PC-9 (cell line): ENCODE data around the gene TBX21. TPM values are rescaled to one million over a fixed set of nuclear protein-coding genes. Genes with fewer than 3 reads are reported as not detected.
"Not testable (repeated sequence)": the region's sequence is repeated elsewhere in the genome, so short reads cannot be mapped to it uniquely, and the experiment has no call there.

Experiments
- BruUV-seq: library from RNA; stranded (reverse); fragments of 400-500 nt; replicated peaks from 2 replicates; lab custom pipeline; 2021; lab: Mats Ljungman, UMichigan
- CTCF ChIA-PET: fragments of 300-600 bp; sonication (Branson Sonifier 250); formaldehyde crosslinking; loops from one replicate; lab custom pipeline; 2022; ENCODE audit warnings: antibody characterized with exemption; lab: Charles Lee
- POLR2A ChIA-PET: fragments of 300-600 bp; sonication (Branson Sonifier 250); formaldehyde crosslinking; loops from one replicate; lab custom pipeline; 2022; ENCODE audit warnings: antibody characterized with exemption; ENCODE audit not compliant: unreplicated experiment; lab: Charles Lee
- DNase-seq, 2 experiments: peaks; one replicate each; pipeline versions ENCODE4 v3.0.0 to v3.0.0-alpha.2; 2015 to 2022; ENCODE audit warnings: mixed read lengths in 1 of 2
- H2AFZ ChIP-seq: fragments of 200-600 bp; sonication (generic); 2 replicates; pipeline ENCODE4 v1.8.1; 2017; ENCODE audit warnings: antibody characterized with exemption
- H3F3A ChIP-seq: fragments of 200-600 bp; sonication (generic); 2 replicates; pipeline ENCODE4 v1.8.1; 2017; ENCODE audit warnings: antibody characterized with exemption, mild to moderate bottlenecking, low read depth; ENCODE audit not compliant: insufficient read depth
- H3K27ac ChIP-seq: fragments of 200-600 bp; sonication (generic); 2 replicates; pipeline ENCODE4 v1.6.1; 2016; ENCODE audit warnings: mixed run types
- H3K27me3 ChIP-seq: fragments of 200-600 bp; sonication (generic); 2 replicates; pipeline ENCODE4 v1.6.1; 2016; ENCODE audit warnings: low read depth, mixed run types; ENCODE audit not compliant: insufficient read depth
- H3K36me3 ChIP-seq: fragments of 200-600 bp; sonication (generic); 2 replicates; pipeline ENCODE4 v1.6.1; 2016; ENCODE audit warnings: low read depth, mixed run types
- H3K4me1 ChIP-seq: fragments of 200-600 bp; sonication (generic); replicated peaks from 2 replicates; pipeline ENCODE4 v1.6.1; 2016; ENCODE audit warnings: mixed run types; ENCODE audit not compliant: insufficient read depth
- H3K4me2 ChIP-seq: fragments of 200-600 bp; sonication (generic); 2 replicates; pipeline ENCODE4 v1.6.1; 2017; ENCODE audit warnings: mixed run types
- H3K4me3 ChIP-seq: fragments of 200-600 bp; sonication (generic); 2 replicates; pipeline ENCODE4 v1.6.1; 2016; ENCODE audit warnings: mixed run types
- H3K79me2 ChIP-seq: fragments of 200-600 bp; sonication (generic); 2 replicates; pipeline ENCODE4 v1.6.1; 2017; ENCODE audit warnings: low read depth, mixed run types
- H3K9me2 ChIP-seq: fragments of 200-600 bp; sonication (generic); 2 replicates; pipeline ENCODE4 v1.8.1; 2017; ENCODE audit warnings: mild to moderate bottlenecking; ENCODE audit not compliant: insufficient read depth
- H3K9me3 ChIP-seq: fragments of 200-600 bp; sonication (generic); 2 replicates; pipeline ENCODE4 v1.8.1; 2016; ENCODE audit warnings: low read depth; ENCODE audit not compliant: insufficient read depth
- H4K20me1 ChIP-seq: fragments of 200-600 bp; sonication (generic); 2 replicates; pipeline ENCODE4 v1.8.1; 2017; ENCODE audit not compliant: insufficient read depth
- CTCF ChIP-seq: fragments of 200-600 bp; sonication (generic); conservative IDR thresholded peaks from 2 replicates; pipeline ENCODE4 v1.6.1; 2017; ENCODE audit warnings: mixed run types, antibody characterized with exemption, mild to moderate bottlenecking, moderate library complexity
- EZH2 ChIP-seq: fragments of 200-600 bp; sonication (generic); IDR thresholded peaks from 2 replicates; pipeline ENCODE4 v1.8.0; 2017; ENCODE audit warnings: antibody characterized with exemption, low read depth
- intact Hi-C: fragments of 100-400 bp; cut with micrococcal nuclease; formaldehyde crosslinking; loops from one replicate; pipeline ENCODE4 v1.10.0; 2022; ENCODE audit not compliant: unreplicated experiment
- total RNA-seq: library from RNA; stranded (reverse); gene quantifications from 2 replicates; pipeline ENCODE4 v1.2.3, GENCODE V29; 2021

TBX21 gene
- total RNA-seq, 1 experiment from 2014 or later, result not detected

- H3K36me3 ChIP-seq, result no peaks in the 10 kb centered on the region
- no TSS peak for BruUV-seq
- H2AFZ ChIP-seq, result no peak overlapping the region
- TF ChIP-seq CTCF (no peak), EZH2 (no peak)
- H4K20me1 ChIP-seq, result no peaks in the 10 kb centered on the region
- no peaks in the 10 kb centered on the region for H3F3A ChIP-seq
- H3K9me3 ChIP-seq, result peaks cover 25% of the 10 kb centered on the region; the same call in 1 of the 2 replicates
- DNase-seq, result no peak
- H3K4me2 ChIP-seq, result no peak overlapping the region
- intact Hi-C loops, result no loop called here
- H3K9me2 ChIP-seq, result no peaks in the 10 kb centered on the region
- peaks cover 63% of the 10 kb centered on the region for H3K27me3 ChIP-seq
- CTCF ChIA-PET, result interaction anchor here (0.7 kb wide), 1 partner anchor 61 kb away, joined by 4 read pairs; no protein-coding TSS in a partner anchor
- no peak overlapping the region for H3K27ac ChIP-seq
- no peaks in the 10 kb centered on the region for H3K79me2 ChIP-seq
- no peak overlapping the region for H3K4me3 ChIP-seq
- POLR2A ChIA-PET, result no interaction called here
- no peaks in the 10 kb centered on the region for H3K4me1 ChIP-seq
These were observed 27.5 kb downstream of the TBX21 start for GRCh38 chr17:47760409-47761140.

DNA sequence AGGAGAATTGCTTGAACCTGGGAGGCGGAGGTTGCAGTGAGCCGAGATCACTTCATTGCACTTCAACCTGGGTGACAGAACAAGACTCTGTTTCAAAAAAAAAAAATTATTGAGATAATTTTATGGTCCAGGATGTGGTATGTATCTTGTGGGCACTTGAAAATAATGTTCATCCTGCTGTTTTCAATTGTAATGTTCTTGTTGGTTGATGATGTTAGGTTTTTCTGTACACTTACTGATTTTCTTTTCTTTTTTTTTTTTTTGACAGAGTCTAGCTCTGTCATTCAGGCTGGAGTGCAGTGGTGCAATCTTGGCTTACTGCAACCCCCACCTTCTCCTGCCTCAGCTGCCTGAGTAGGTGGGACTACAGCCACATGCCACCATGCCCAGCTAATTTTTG, 29.7 kb downstream of the TBX21 start:
- H3K4me3 ChIP-seq, result no peak overlapping the region
- POLR2A ChIA-PET, result no interaction called here
- TF ChIP-seq CTCF, result no peak
- TF ChIP-seq EZH2, result no peak
- DNase-seq, result no peak
- H3K27ac ChIP-seq, result no peak overlapping the region
- no peaks in the 10 kb centered on the region for H3K9me2 ChIP-seq
- H3F3A ChIP-seq, result no peaks in the 10 kb centered on the region
- no TSS peak for BruUV-seq
- intact Hi-C loops, result no loop called here
- no peak overlapping the region for H2AFZ ChIP-seq
- H3K9me3 ChIP-seq, result 0 out of 2 replicates have a peak, but pooled peaks cover 15% of the 10 kb centered on the region
- H3K36me3 ChIP-seq, result no peaks in the 10 kb centered on the region
- H3K79me2 ChIP-seq, result no peaks in the 10 kb centered on the region
- no peak overlapping the region for H3K4me2 ChIP-seq
- no peaks in the 10 kb centered on the region for H3K4me1 ChIP-seq
- CTCF ChIA-PET, result no interaction called here
- H3K27me3 ChIP-seq, result peaks cover 60% of the 10 kb centered on the region
- no peaks in the 10 kb centered on the region for H4K20me1 ChIP-seq

- H3K9me2 ChIP-seq, result no peaks in the 10 kb centered on the region
- TF ChIP-seq EZH2, result no peak
- no peak for TF ChIP-seq CTCF
- H3K4me3 ChIP-seq, result no peak overlapping the region
- BruUV-seq, result no TSS peak
- no peaks in the 10 kb centered on the region for H3K4me1 ChIP-seq
- H3K9me3 ChIP-seq, result peaks cover 18% of the 10 kb centered on the region; the same call in 1 of the 2 replicates
- H3K4me2 ChIP-seq, result no peak overlapping the region
- ChIA-PET POLR2A (no interaction called here), CTCF (no interaction called here)
- no peaks in the 10 kb centered on the region for H3K36me3 ChIP-seq
- no peaks in the 10 kb centered on the region for H3F3A ChIP-seq
- DNase-seq, result no peak
- intact Hi-C loops, result loop anchor here (2.0 kb wide), 1 partner anchor 33 kb away; no protein-coding TSS in a partner anchor
- H3K27ac ChIP-seq, result no peak overlapping the region
- no peaks in the 10 kb centered on the region for H4K20me1 ChIP-seq
- H2AFZ ChIP-seq, result no peak overlapping the region
- H3K27me3 ChIP-seq, result peaks cover 60% of the 10 kb centered on the region
- no peaks in the 10 kb centered on the region for H3K79me2 ChIP-seq
These were observed 31.0 kb downstream of the TBX21 start for GRCh38 chr17:47763913-47764582.

DNA sequence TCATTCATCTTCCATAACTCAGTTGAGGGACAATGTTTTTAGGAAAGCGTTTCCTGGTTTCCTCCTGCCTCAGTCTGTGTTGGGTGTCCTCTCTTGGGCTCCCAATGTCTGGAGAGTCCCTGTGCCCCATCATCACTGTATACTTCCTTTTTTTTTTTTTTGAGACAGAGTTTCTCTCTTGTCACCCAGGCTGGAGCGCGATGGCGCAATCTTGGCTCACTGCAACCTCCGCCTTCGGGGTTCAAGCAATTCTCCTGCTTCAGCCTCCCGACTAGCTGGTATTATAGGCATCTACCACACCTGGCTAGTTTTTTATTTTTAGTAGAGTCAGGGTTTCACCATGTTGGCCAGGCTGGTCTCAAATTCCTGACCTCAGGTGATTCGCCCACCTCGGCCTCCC, 40.6 kb downstream of the TBX21 start:
- BruUV-seq, H3K9me2 ChIP-seq, DNase-seq, H3K4me2 ChIP-seq, POLR2A ChIA-PET, H3K4me1 ChIP-seq, H2AFZ ChIP-seq, H3K36me3 ChIP-seq, H3K79me2 ChIP-seq, H3K4me3 ChIP-seq, H3K9me3 ChIP-seq, H4K20me1 ChIP-seq, H3F3A ChIP-seq, CTCF ChIA-PET, H3K27ac ChIP-seq, intact Hi-C loops: not testable (repeated sequence)
- H3K27me3 ChIP-seq, result peaks cover 70% of the 10 kb centered on the region
